Activated effector memory CD4-positive, alpha-beta T cell treated with Interleukin-2 at 50 U/mL for 16 hours (primary cell): ENCODE data around the gene AARSD1.
"Not testable (repeated sequence)": the region's sequence is repeated elsewhere in the genome, so short reads cannot be mapped to it uniquely, and the experiment has no call there.

Experiments
- DNase-seq: peaks from one replicate; pipeline ENCODE4 v3.0.0-alpha.2; 2020

AARSD1 gene

GRCh38 chr17:42918902-42919521 lies 45.2 kb downstream of the AARSD1 start:
- DNase-seq: no peak

- no peak for DNase-seq
These were observed 47.0 kb downstream of the AARSD1 start for GRCh38 chr17:42917236-42917603.

GRCh38 chr17:42916388-42917235 lies 47.6 kb downstream of the AARSD1 start:
- DNase-seq: not testable (repeated sequence)

- not testable (repeated sequence) for DNase-seq
These were observed 49.0 kb downstream of the AARSD1 start for GRCh38 chr17:42915288-42915687.

- no peak for DNase-seq
These were observed 50.2 kb downstream of the AARSD1 start for GRCh38 chr17:42913981-42914617.

GRCh38 chr17:42913522-42913921 lies 50.7 kb downstream of the AARSD1 start:
- DNase-seq: no peak

- DNase-seq: no peak
These were observed 55.2 kb downstream of the AARSD1 start for GRCh38 chr17:42908872-42909700.

GRCh38 chr17:42906772-42907446 lies 57.3 kb downstream of the AARSD1 start:
- no peak for DNase-seq

GRCh38 chr17:42904110-42904469 lies 60.2 kb downstream of the AARSD1 start:
- DNase-seq: no peak

GRCh38 chr17:42901535-42902229 lies 62.6 kb downstream of the AARSD1 start:
- no peak for DNase-seq
